ENCODE data around the gene KRTAP9-1.

DNA sequence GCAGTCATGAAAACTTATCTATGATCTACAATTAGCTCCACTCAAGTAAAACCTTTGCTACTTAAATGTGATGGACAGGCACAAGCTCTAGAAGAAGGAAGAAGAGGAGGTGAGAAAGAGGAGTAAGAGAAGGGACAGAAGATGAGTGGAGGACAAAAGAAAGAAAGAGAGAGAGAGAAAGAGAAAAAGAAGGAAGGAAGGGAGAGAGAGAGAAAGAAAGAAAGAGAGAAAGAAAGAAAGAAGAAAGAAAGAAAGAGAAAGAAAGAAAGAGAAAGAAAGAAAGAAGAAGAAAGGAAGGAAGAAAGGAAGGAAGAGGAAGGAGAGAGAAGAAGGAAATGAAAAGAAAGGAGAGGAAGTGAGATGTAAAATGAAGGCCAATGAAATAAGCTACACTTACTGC, 40.4 kb downstream of the KRTAP9-1 start:
- TF ChIP-seq POLR2A (IDR thresholded peaks at IDR 0.05), result no peak
- TF ChIP-seq, protein P1, sequence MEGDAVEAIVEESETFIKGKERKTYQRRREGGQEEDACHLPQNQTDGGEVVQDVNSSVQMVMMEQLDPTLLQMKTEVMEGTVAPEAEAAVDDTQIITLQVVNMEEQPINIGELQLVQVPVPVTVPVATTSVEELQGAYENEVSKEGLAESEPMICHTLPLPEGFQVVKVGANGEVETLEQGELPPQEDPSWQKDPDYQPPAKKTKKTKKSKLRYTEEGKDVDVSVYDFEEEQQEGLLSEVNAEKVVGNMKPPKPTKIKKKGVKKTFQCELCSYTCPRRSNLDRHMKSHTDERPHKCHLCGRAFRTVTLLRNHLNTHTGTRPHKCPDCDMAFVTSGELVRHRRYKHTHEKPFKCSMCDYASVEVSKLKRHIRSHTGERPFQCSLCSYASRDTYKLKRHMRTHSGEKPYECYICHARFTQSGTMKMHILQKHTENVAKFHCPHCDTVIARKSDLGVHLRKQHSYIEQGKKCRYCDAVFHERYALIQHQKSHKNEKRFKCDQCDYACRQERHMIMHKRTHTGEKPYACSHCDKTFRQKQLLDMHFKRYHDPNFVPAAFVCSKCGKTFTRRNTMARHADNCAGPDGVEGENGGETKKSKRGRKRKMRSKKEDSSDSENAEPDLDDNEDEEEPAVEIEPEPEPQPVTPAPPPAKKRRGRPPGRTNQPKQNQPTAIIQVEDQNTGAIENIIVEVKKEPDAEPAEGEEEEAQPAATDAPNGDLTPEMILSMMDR (IDR thresholded peaks at IDR 0.05), result no peak

Measured in stomach (tissue), 4 donors.